BJ (cell line): ENCODE results near the gene POLR1H. TPM values are rescaled to one million over a fixed set of nuclear protein-coding genes. Genes with fewer than 3 reads are reported as not detected.
"Not testable (repeated sequence)": the region's sequence is repeated elsewhere in the genome, so short reads cannot be mapped to it uniquely, and the experiment has no call there.

Experiments used
- CTCF ChIA-PET: fragments of 350-600 bp; formaldehyde crosslinking; extraction: SDS; loops from one replicate; lab custom pipeline; 2021; ENCODE audit warnings: antibody characterized with exemption, inconsistent platforms; lab: Yijun Ruan, JAX
- POLR2A ChIA-PET: fragments of 300-600 bp; sonication (Branson Sonifier 250); formaldehyde crosslinking; extraction: SDS; loops from one replicate; lab custom pipeline; 2021; ENCODE audit warnings: antibody characterized with exemption; lab: Charles Lee
- DNase-seq: peaks from one replicate; pipeline ENCODE4 v3.0.0-alpha.2; 2011; ENCODE audit warnings: low read depth
- H3K27me3 ChIP-seq: 2 replicates; pipeline ENCODE4 v1.6.0; 2011; ENCODE audit warnings: low read length; ENCODE audit not compliant: control insufficient read depth, insufficient read depth
- H3K36me3 ChIP-seq: 2 replicates; pipeline ENCODE4 v1.5.1; 2011; ENCODE audit warnings: low read length; ENCODE audit not compliant: control insufficient read depth, insufficient read depth
- H3K4me3 ChIP-seq: 2 replicates; pipeline ENCODE4 v1.5.1; 2011; ENCODE audit warnings: low read depth, mild to moderate bottlenecking, control low read depth, low read length
- polyA plus RNA-seq: library from polyadenylated mRNA; depleted of rRNA; stranded (reverse); fragments of >200 nt; gene quantifications from 2 replicates; pipeline ENCODE4 v1.2.3, GENCODE V29; 2011
- TF ChIP-seq, protein P1 (sequence below): IDR thresholded peaks from 2 replicates; pipeline ENCODE4 v1.5.1; 2011; ENCODE audit warnings: low read depth, mild to moderate bottlenecking, control low read depth, inconsistent platforms, low read length, moderate library complexity; ENCODE audit not compliant: insufficient read depth

POLR1H gene
- polyA plus RNA-seq, 1 experiment, result 28.6 TPM

GRCh38 chr6:30025186-30025585 is 35.9 kb upstream of the POLR1H start:
- no peaks in the 10 kb centered on the region for H3K27me3 ChIP-seq
- no peaks in the 10 kb centered on the region for H3K36me3 ChIP-seq
- TF ChIP-seq, protein P1, sequence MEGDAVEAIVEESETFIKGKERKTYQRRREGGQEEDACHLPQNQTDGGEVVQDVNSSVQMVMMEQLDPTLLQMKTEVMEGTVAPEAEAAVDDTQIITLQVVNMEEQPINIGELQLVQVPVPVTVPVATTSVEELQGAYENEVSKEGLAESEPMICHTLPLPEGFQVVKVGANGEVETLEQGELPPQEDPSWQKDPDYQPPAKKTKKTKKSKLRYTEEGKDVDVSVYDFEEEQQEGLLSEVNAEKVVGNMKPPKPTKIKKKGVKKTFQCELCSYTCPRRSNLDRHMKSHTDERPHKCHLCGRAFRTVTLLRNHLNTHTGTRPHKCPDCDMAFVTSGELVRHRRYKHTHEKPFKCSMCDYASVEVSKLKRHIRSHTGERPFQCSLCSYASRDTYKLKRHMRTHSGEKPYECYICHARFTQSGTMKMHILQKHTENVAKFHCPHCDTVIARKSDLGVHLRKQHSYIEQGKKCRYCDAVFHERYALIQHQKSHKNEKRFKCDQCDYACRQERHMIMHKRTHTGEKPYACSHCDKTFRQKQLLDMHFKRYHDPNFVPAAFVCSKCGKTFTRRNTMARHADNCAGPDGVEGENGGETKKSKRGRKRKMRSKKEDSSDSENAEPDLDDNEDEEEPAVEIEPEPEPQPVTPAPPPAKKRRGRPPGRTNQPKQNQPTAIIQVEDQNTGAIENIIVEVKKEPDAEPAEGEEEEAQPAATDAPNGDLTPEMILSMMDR, result no peak
- CTCF ChIA-PET, result interaction anchor here (1.2 to 2.1 kb wide), 4 partner anchors 8 to 177 kb away, joined by 3 to 7 read pairs (median 3); no protein-coding TSS in a partner anchor
- POLR2A ChIA-PET, result no interaction called here
- no peak for DNase-seq
- H3K4me3 ChIP-seq, result no peak overlapping the region

- no peaks in the 10 kb centered on the region for H3K36me3 ChIP-seq
- TF ChIP-seq, protein P1, result no peak
- H3K27me3 ChIP-seq, result no peaks in the 10 kb centered on the region
- POLR2A ChIA-PET, result no interaction called here
- CTCF ChIA-PET, result interaction anchor here (1.5 kb wide), 1 partner anchor 182 kb away, joined by 3 read pairs; no protein-coding TSS in a partner anchor
- no peak overlapping the region for H3K4me3 ChIP-seq
- no peak for DNase-seq
These were observed 31.5 kb upstream of the POLR1H start for GRCh38 chr6:30029588-30029987.

DNA sequence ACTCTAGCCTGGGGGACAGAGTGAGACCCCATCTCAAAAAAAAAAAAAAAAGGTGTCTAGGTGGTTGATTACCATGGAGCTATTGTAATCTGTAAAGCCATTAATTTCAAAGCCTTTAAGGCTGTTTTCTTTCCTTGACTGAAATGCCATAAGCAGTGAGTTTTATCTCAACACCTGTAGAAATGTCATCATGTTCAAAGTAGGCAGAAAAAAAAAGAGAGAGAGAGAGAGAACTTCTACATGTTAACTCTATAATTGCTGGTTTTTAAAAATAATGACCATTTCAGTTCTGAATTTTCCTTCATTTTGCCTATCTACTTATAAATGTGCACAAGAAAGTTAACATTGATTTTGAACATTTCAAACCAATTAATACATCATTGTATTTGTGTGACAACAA is 29.7 kb upstream of the POLR1H start:
- DNase-seq, result no peak
- TF ChIP-seq, protein P1, result no peak
- no peak overlapping the region for H3K4me3 ChIP-seq
- CTCF ChIA-PET, result interaction anchor here (1.6 kb wide), 1 partner anchor 183 kb away, joined by 6 read pairs; no protein-coding TSS in a partner anchor
- POLR2A ChIA-PET, result no interaction called here
- no peaks in the 10 kb centered on the region for H3K27me3 ChIP-seq
- no peaks in the 10 kb centered on the region for H3K36me3 ChIP-seq

- CTCF ChIA-PET, result interaction anchor here (1.8 kb wide), 1 partner anchor 186 kb away, joined by 4 read pairs; no protein-coding TSS in a partner anchor
- H3K27me3 ChIP-seq, DNase-seq, POLR2A ChIA-PET, H3K36me3 ChIP-seq, H3K4me3 ChIP-seq: not testable (repeated sequence)
These were observed 27.6 kb upstream of the POLR1H start for GRCh38 chr6:30033440-30033839.

DNA sequence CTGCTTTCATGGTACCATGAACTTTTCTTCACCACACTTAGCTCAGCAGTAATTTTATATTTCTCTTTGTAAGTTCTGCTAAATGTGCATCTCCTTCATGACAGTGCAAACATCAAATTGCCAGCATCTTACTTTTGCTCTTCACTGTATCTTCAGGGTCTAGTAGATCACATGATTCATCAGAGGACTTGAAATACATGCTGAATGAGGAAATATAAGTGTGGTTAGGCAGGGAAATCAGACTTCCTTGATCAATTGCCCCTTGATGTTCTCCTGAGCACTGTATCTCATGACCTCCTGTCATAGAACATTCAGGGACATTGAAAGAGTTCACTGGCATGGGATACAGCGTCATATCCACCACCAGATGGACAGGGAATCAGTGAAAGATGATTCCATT is 25.3 kb upstream of the POLR1H start:
- Histone ChIP-seq H3K27me3 (no peaks in the 10 kb centered on the region), H3K36me3 (no peaks in the 10 kb centered on the region), H3K4me3 (no peak overlapping the region)
- TF ChIP-seq, protein P1, result no peak
- POLR2A ChIA-PET, result no interaction called here
- CTCF ChIA-PET, result interaction anchor here (1.0 kb wide), 1 partner anchor 67 kb away, joined by 3 read pairs; no protein-coding TSS in a partner anchor
- no peak for DNase-seq

- CTCF ChIA-PET, result interaction anchor here (0.7 to 2.9 kb wide), 6 partner anchors 17 to 193 kb away, joined by 3 to 10 read pairs (median 3); no protein-coding TSS in a partner anchor
These were observed 23.8 kb upstream of the POLR1H start for GRCh38 chr6:30037182-30037788.

More at GRCh38 chr6:30037182-30037788, 23.8 kb upstream of the POLR1H start:
- Histone ChIP-seq H3K27me3 (no peaks in the 10 kb centered on the region), H3K36me3 (no peaks in the 10 kb centered on the region), H3K4me3 (no peak overlapping the region)
- POLR2A ChIA-PET, result no interaction called here
- TF ChIP-seq, protein P1, result peak; percentile 54
- no peak for DNase-seq
